Measurements from ENCODE around the gene EXOG.
"Not testable (repeated sequence)": the region's sequence is repeated elsewhere in the genome, so short reads cannot be mapped to it uniquely, and the experiment has no call there.

EXOG gene

DNA sequence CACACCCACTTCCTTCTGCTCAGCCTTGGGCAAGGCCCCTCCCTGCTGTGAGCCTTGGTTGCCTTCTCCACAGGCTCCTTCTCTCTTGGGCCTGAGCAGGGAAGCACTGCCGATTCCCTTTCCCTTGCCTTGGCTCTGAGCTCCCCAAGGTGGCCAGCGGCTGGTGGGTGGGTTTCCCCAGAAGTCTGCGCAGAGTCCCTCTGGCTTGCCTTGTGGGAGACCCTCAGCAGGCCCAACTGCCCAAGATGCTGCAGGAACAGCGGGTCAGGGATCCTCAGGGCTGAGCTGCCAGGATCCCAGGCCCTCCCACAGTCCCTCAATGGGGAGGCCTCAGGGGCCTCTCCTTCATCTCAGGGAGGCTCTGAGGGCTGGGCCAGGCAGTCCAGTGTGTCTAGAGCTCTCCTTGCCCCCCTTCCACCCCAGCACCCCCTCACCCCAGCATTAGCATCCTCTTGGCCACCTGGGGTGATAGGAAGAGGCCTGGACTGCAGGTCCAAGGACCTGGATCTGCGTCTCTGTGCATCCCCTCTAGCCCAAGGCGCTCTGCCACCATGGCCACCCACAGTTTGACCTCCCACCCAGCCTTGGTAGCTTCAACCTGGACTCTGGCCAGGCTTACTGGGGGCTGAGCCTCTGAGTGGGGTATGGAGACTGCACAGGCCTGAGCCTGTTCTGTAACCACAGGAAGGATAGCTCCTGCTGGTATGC is 68.6 kb downstream of the EXOG start:
- DNase-seq (ENCODE audit: low spot score), result no peak

DNA sequence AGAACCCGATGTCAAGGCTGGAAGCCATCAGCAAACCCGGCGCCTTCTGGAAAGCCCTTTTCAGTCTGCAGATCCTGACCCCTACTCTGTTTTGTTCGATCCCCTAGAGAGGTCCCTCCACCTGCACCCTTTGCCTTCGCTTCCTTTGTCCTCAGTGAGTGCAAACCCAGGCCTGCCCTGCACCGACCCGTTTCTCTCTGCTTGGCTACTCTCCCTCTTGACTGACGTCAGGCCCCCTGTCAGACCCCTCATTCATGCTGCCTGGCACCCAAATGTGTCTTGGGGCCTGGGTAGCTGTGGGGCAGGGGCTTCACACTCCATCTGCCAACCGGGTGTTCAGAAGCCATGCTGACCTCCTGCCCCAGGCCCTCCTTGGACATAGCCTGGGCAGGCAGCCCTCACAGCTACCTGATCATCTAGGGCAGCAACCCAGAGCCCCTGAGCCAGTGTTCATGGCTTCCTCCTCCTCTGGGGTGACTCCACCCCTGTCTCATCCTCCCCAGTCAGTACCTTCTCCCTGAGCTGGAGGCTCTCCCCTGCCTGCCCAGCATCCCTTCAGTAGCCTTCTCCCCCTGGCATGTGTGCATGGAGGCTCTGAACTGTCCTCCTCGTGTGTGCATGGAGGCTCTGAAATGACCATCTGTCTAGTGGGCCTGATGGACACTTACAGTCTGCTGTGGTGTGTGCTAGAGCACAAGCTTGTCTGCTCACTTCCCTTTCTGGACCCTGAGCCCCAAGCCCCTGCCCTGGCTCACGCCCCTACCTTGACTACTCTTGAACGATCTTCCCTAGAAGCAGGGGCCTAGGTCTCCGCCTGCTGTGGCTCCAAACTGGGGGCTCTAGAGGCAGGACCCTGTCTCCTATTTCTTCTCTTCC is 69.4 kb downstream of the EXOG start:
- no peak for DNase-seq (ENCODE audit: low spot score)

DNA sequence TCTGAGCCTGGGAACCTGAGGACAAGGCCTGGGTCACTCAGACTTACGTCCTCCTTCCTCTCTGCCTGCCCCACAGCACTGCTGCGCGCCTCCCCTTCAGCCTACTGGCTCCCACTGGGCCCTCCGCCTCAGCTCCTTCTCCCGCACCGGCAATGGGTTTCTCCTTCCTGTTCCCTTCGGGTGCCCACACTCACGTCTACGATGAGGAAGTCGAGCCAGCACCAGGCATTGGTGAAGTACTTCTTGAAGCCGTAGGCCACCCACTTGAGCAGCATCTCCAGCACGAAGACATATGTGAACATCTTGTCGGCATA is 70.0 kb downstream of the EXOG start:
- DNase-seq (ENCODE audit: low spot score), result no peak

DNA sequence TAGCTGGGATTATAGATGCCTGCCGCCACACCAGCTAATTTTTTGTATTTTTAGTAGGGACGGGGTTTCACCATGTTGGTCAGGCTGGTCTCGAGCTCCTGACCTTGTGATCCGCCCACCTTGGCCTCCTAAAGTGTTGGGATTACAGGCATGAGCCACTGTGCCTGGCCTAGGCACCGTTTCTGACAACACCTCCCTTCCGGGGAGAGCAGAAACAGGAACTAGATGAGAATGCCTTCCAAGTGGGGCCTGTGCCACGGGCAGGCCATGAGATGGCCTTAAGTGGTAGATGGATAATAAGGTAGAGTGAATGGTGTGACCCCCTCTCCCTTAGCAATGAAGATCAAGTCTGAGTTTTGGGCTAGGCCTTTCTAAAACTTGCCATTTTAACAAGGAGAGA is 70.7 kb downstream of the EXOG start:
- DNase-seq (ENCODE audit: low spot score), result not testable (repeated sequence)

DNA sequence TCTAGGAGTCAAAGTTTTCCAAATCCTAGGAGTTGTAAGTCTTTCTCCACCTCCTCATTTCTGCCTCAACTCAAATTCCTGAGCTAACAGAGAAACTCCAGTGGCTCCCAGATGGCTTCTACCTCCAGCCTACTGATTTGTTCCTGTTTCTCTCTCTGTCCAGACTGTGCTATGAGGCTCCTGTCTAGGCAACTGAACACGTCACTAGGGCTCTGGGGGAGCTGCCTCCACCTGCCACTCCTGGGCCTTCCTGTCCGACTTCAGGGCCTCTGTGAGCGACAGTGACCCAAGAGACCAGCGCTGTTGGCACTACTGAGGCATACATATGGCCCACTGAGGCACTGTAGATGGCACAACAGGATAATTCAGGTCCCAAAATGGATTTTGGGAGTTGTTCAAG is 71.4 kb downstream of the EXOG start:
- no peak for DNase-seq (ENCODE audit: low spot score)

DNA sequence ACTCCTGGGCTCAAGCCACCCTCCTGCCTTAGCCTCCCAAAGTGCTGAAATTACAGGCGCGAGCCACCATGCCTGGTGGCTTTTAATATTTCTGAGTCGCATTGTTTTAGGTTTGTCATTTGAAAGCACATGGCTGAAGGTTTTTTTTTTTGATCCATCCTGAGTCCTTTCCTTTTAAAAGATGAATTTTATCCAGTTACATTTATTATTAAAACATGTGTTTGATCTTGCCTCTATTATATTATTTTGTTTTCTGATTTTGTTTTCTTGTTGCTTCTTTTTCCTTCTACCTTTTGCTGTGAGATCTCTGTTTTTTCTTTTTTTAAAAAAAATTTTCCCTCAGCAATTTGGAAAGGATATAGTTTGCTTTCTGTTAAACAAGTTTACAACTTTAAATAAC is 77.0 kb downstream of the EXOG start:
- no peak for DNase-seq (ENCODE audit: low spot score)

DNA sequence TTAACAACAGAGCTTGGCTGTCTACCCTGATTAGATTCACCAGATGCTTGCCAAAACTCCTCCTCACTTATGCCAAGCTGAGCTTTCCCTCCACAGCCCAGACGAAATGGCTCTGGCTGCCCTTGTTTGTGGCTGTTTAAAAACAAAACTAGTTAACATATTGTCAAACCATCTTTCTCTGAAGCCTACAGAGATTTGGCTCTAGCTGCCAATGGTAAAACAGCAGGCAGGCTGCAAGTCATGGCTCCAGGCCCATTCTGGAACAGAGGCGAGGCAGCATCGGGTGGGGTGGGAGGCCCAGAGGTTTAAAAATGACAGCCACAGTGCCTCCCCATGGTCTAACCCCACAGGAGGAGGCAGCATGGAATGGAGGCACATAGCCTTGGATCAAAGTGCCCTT is 77.4 kb downstream of the EXOG start:
- no peak for DNase-seq (ENCODE audit: low spot score)

DNA sequence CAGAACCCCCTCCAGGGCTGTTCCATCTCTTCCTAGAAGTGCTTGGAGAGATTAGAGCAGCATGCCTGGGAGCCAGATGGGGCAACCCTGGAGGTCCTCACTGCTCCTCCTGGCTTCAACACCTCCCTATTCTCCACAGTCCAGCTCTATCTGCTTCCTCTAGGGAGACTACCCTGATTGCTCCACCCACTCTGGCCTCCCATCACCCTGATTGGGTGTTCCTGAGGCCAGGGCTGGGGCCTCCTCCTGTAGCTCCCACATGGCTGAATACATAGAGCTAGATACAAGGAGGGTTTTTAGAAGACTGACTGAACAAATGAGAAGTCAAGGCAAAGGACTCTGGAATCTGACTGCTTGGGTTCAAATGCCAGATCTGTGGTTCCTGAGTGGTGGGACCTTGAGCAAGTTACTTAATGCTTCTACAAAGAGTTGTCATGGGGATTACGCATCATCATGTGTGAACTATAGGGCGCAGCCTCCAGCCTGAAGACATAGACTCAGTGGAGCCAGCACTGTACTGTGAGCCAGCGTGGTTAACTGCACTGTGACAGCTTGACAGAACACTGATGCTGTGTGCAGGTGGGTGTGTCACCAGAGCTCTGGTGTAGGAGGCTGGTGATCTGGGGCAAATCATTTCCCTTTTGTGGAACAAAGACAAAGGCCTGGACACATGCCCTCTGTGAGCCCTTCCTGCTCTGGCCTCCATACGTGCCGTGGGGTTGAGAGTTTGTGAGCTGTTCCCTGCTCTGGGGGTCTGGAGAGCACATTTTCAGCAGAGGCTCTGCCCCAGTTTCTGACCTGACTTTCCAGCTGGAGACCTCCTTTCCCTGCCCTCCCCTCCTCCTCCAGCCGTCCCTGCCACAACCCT is 78.5 kb downstream of the EXOG start:
- DNase-seq (ENCODE audit: low spot score), result no peak

DNA sequence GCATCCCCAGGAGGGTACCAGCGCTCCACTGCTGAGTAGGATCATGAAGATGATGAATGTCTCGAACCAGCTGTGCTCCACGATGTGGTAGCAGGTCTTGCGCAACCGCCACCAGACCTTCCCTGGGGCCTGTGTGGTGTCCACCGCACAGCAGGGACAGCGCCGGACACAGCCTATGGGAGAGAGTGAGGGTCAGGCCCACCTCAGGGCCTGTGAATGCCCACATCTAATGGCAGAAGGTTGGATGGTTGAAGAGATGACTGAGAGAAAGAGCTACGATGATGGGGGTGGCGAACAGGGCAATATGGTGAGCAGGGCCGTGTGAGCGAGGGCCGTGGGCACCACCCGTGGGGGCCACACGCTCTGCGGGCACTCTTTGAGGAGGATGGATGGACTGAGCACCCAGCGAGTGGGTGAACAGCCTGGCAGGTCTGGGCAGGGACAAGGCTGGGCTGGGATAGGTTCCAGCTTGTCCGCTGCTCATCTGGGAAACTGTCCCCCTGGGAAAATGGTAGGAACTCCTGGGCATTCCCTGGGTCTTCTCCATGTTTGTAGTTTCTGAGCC is 79.2 kb downstream of the EXOG start:
- DNase-seq (ENCODE audit: low spot score), result no peak
